ENCODE data around the gene SP3. TPM values are rescaled to one million over a fixed set of nuclear protein-coding genes. Genes with fewer than 3 reads are reported as not detected.

The SP3 gene
- total RNA-seq, 4 donors from 2014 or later = 78.7 to 102 (median 92.2) TPM

DNA sequence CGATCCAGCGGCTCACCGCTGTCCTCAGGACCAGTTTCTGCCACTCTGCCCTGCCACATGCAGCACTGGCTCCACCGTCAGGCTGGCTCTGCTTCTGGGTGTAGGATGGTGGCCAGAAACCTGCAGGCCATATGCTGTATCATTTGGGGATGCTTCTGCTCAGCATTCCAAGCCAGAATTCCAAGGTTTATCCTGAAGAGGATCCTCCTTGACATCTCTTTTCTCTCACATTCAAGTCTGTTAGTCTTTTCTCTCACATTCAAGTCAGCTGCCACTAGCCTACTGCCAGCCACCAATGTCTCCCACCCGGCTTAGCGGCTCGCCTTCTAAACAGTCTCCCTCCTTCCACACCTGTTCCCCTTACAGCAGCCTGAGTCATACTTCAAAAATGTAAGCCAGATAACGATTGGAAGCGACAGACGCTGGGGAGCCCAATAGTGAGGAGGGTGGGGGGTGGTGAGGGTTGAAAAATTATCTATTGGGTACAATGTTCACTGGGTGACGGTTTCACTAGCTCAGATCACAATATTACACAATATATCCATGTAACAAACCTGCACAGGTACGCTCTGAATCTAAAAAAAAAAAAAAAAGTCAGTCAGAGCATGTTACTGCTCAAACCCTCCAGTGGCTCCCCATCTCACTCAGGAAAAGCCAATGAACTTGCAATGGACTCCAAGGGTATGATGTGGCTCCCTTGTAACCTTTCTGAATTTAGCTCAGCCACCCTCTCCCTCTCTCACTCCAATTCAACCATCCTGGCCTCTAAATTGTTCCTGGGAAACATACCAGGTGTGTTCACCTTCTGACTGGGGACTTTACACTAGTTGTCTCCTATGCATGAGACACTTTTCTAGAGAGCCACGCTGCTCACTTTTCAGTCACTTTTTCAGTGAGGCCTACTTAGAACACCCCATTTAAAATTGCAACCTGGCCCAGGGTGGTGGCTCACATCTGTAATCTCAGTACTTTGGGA, 38.8 kb upstream of the SP3 start:
- no peaks in the 10 kb centered on the region for H3K9me3 ChIP-seq
- intact Hi-C loops (cut with DNase I) = no loop called here
- H3K27me3 ChIP-seq = no peaks in the 10 kb centered on the region

DNA sequence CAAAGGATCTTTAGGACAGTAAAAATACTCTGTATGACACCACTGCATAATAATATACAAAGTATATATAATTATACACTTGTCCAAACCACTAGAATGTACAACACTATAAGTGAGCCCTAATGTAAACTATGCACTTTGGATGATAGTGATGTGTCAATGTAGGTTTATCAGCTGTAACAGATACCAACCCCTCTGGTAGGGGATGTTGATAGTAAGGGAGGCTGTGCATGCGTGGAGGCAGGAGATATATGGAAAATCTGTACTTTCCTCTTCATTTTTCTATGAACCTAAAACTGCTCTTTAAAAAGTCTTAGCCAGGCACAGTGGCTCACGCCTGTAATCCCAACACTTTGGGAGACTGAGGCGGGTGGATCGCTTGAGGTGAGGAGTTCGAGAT, 37.5 kb upstream of the SP3 start:
- whole genome bisulfite sequencing = 99% methylated on average over 5 of the region's 5 CpGs
- no peak for DNase-seq (ENCODE audit: extremely low spot score)
- H3K9me3 ChIP-seq = no peaks in the 10 kb centered on the region
- no peak for TF ChIP-seq POLR2AphosphoS5 (IDR thresholded peaks at IDR 0.05)
- no peak for TF ChIP-seq POLR2A (IDR thresholded peaks at IDR 0.05; ENCODE audit: low read depth)
- no peak for TF ChIP-seq EP300 (IDR thresholded peaks at IDR 0.05)
- TF ChIP-seq, protein P1, sequence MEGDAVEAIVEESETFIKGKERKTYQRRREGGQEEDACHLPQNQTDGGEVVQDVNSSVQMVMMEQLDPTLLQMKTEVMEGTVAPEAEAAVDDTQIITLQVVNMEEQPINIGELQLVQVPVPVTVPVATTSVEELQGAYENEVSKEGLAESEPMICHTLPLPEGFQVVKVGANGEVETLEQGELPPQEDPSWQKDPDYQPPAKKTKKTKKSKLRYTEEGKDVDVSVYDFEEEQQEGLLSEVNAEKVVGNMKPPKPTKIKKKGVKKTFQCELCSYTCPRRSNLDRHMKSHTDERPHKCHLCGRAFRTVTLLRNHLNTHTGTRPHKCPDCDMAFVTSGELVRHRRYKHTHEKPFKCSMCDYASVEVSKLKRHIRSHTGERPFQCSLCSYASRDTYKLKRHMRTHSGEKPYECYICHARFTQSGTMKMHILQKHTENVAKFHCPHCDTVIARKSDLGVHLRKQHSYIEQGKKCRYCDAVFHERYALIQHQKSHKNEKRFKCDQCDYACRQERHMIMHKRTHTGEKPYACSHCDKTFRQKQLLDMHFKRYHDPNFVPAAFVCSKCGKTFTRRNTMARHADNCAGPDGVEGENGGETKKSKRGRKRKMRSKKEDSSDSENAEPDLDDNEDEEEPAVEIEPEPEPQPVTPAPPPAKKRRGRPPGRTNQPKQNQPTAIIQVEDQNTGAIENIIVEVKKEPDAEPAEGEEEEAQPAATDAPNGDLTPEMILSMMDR (IDR thresholded peaks at IDR 0.05) = no peak
- peaks cover 21 to 33% (median 32%) of the 10 kb centered on the region in 4 donors for H3K4me1 ChIP-seq
- intact Hi-C loops (cut with DNase I) = no loop called here
- no peaks in the 10 kb centered on the region for H3K27me3 ChIP-seq
- H3K27ac ChIP-seq (replicated peaks in 1 of 4) = no peak overlapping the region
- no peak overlapping the region for H3K4me3 ChIP-seq
- no peaks in the 10 kb centered on the region for H3K36me3 ChIP-seq

More for the DNA sequence above, 38.8 kb upstream of the SP3 start:
- 91% methylated on average over 13 of the region's 13 CpGs for WGBS
- no peak for TF ChIP-seq EP300 (IDR thresholded peaks at IDR 0.05)
- no peak for DNase-seq (ENCODE audit: extremely low spot score)
- Histone ChIP-seq H3K36me3 (no peaks in the 10 kb centered on the region), H3K4me1 (peaks cover 10 to 22% (median 18%) of the 10 kb centered on the region in 4 donors), H3K27ac (replicated peaks in 1 of 4) (peak overlapping the region in 2 of 4 donors; percentile 13 to 27), H3K4me3 (no peak overlapping the region)

DNA sequence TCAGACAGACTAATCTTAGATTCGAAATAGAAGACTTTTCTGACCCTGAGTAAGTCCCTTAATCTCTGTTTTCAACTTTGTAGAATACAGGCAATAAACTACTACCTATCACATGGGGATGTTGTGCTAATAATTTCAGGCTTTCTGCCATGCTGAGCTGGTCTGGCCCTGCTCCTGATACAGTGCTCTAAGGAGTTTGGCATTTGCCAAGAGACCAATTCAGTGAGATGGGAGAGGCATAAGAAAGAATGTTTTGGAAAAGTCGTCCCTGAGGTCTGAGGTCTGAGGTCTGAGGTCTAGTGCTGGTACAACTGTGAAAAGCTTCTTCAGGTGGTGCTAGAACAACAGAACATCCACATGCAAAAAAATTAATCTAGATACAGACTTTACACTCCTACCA, 35.9 kb upstream of the SP3 start:
- intact Hi-C loops (cut with DNase I) = no loop called here
- H3K27ac ChIP-seq (replicated peaks in 1 of 4) = no peak overlapping the region
- H3K4me1 ChIP-seq = peaks cover 23 to 47% (median 43%) of the 10 kb centered on the region in 4 donors

DNA sequence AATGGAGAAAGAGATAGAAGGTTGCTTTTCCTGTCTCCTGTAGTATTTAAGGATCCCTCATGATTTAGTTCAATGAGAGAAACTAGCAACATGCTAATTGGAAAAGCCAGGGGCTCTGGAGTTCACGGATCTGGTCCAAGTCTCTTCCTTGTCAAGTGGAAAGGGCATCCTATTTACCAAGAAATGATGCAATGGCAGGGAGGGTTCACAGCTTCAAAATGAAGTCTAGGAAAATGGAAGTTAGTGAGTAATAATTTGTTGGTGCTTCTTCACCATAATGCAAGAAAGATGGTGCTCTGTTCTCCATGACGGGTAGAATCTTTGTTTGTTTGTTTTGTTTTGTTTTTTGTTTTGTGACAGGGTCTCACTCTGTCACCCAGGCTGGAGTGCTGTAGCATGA, 34.6 kb upstream of the SP3 start:
- intact Hi-C loops (cut with DNase I) = no loop called here

More for the DNA sequence above, 35.9 kb upstream of the SP3 start:
- Histone ChIP-seq H3K27me3 (no peaks in the 10 kb centered on the region), H3K36me3 (no peaks in the 10 kb centered on the region), H3K9me3 (no peaks in the 10 kb centered on the region), H3K4me3 (no peak overlapping the region)
- no peak for DNase-seq (ENCODE audit: extremely low spot score)
- TF ChIP-seq EP300 (IDR thresholded peaks at IDR 0.05) = no peak
- TF ChIP-seq POLR2A (IDR thresholded peaks at IDR 0.05; ENCODE audit: low read depth) = no peak
- TF ChIP-seq POLR2AphosphoS5 (IDR thresholded peaks at IDR 0.05) = no peak
- WGBS = 41% methylated on average over 2 of the region's 2 CpGs

DNA sequence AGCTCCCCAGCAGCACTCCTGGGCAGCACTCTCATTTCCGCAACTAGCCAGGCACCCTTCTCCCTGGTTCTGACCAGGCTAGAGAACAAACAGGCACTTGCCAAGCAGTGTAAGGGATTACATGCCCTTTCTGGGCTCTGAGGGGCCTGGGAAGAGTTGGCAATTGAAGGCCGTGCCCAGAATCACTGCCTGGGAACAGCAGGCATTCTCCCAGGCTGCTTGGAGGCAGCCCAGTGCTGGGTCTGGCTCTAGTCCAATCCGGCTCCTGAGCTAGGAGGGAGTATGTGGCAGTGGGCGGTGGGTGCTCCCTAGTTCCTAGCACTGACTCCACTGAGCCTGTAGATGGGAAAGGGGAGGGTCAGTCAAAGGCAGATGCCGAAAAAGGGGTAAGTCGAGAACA, 34.1 kb upstream of the SP3 start:
- 80% methylated on average over 6 of the region's 6 CpGs for WGBS
- peaks cover 16 to 32% (median 30%) of the 10 kb centered on the region in 4 donors for H3K4me1 ChIP-seq
- peak overlapping the region in 2 of 4 donors; percentile 27 to 32 for H3K27ac ChIP-seq (replicated peaks in 1 of 4)
- H3K27me3 ChIP-seq = no peaks in the 10 kb centered on the region
- no peak for TF ChIP-seq POLR2A (IDR thresholded peaks at IDR 0.05; ENCODE audit: low read depth)
- TF ChIP-seq, protein P1 (IDR thresholded peaks at IDR 0.05) = no peak
- no peak for TF ChIP-seq POLR2AphosphoS5 (IDR thresholded peaks at IDR 0.05)
- TF ChIP-seq EP300 (IDR thresholded peaks at IDR 0.05) = no peak
- H3K36me3 ChIP-seq = no peaks in the 10 kb centered on the region
- H3K9me3 ChIP-seq = no peaks in the 10 kb centered on the region
- no peak overlapping the region for H3K4me3 ChIP-seq
- intact Hi-C loops (cut with DNase I) = no loop called here
- DNase-seq (ENCODE audit: extremely low spot score) = no peak

More for the DNA sequence above, 34.6 kb upstream of the SP3 start:
- peaks cover 17 to 36% (median 34%) of the 10 kb centered on the region in 4 donors for H3K4me1 ChIP-seq
- no peaks in the 10 kb centered on the region for H3K27me3 ChIP-seq
- no peaks in the 10 kb centered on the region for H3K36me3 ChIP-seq
- DNase-seq (ENCODE audit: extremely low spot score) = no peak
- H3K9me3 ChIP-seq = no peaks in the 10 kb centered on the region
- H3K27ac ChIP-seq (replicated peaks in 1 of 4) = peak overlapping the region in 1 of 4 donors; percentile 32
- WGBS = 85% methylated on average over 2 of the region's 2 CpGs
- no peak overlapping the region for H3K4me3 ChIP-seq
- no peak for TF ChIP-seq POLR2A (IDR thresholded peaks at IDR 0.05; ENCODE audit: low read depth)
- no peak for TF ChIP-seq EP300 (IDR thresholded peaks at IDR 0.05)
- no peak for TF ChIP-seq POLR2AphosphoS5 (IDR thresholded peaks at IDR 0.05)
- TF ChIP-seq, protein P1 (IDR thresholded peaks at IDR 0.05) = no peak

Measured in esophagus muscularis mucosa (tissue), 4 donors.